ENCODE data around the gene SLBP.

The SLBP gene

GRCh38 chr4:1725521-1725920 is 13.4 kb upstream of the SLBP start:
- no peak for FAIRE-seq

GRCh38 chr4:1723131-1723801 is 11.1 kb upstream of the SLBP start:
- FAIRE-seq: no peak

GRCh38 chr4:1722551-1723118 is 10.5 kb upstream of the SLBP start:
- no peak for FAIRE-seq

- no peak for FAIRE-seq
Observed at GRCh38 chr4:1721666-1722550, 9.8 kb upstream of the SLBP start.

DNA sequence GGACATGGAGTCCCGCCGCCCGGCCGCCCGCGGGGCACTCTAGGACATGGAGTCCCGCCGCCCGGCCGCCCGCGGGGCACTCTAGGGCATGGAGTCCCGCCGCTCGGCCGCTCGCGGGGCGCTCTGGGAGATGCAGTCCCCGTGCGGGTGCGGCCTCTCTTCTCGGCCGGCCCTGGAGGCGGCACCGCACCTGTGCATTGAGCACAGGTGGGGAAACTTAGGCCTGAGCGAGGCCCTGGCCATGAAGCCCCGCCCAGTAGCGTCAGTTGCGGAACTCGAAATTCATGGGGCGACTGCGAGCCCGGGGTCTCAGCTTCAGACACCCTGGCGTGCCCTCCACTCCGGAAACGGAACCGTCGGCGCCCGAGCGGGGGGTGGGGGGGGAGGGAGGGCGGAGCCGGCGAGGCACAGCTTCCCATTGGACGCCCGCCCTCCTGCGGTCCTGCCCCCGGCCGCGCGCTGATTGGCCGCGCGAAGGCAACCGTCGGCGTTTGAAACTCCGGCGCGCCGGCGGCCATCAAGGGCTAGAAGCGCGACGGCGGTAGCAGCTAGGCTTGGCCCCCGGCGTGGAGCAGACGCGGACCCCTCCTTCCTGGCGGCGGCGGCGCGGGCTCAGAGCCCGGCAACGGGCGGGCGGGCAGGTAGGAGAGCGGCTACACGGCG is 9.0 kb upstream of the SLBP start, which contains the start of the genes TACC3 and TMEM129:
Gene TACC3, plus strand, starts transcription at position 519 of the 663 bp plus-strand sequence. CDS start 1,901 bp downstream, outside the sequence.
Gene TMEM129, minus strand, starts transcription at position 321 of the 663 bp plus-strand sequence. CDS start 486 bp downstream, outside the sequence.
- no peak for FAIRE-seq

DNA sequence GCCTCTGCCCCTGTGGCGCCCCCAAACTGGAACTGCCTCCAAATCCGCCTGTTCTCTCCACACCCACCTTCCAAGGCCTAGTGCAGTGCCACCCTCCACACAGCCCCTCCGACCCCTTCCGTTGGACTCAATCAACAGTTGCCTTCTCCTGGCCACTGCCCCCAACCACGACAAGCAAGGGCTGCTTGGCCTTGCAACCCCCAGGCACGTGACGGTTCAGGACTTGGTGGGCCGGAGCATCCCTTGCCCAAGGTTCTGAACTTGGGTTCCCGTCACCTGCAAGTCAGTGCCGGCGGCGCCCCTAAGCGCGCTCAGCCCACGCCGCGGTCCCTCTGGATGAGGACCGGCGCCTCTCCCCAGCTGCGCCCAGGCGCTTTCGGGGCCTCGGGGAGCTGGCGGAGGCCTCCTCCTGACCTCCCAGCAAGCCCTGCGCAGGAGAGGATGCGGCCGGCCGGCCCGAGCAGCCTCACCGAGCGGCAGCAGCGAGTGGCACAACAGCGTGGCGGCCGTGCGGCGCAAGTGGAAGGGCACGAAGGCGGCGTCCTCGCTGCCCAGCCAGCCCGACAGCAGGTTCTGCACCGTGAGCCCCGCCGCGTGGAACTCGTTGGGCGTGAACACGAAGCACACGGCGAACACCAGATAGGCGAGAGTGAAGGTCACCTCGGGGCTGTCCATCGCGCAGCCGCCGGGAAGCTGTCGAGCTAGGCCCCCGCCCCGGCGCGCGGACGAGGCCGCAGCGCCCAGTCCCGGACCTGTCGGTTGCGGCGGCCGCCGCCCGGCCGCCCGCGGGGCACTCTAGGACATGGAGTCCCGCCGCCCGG is 8.3 kb upstream of the SLBP start:
- FAIRE-seq: no peak

DNA sequence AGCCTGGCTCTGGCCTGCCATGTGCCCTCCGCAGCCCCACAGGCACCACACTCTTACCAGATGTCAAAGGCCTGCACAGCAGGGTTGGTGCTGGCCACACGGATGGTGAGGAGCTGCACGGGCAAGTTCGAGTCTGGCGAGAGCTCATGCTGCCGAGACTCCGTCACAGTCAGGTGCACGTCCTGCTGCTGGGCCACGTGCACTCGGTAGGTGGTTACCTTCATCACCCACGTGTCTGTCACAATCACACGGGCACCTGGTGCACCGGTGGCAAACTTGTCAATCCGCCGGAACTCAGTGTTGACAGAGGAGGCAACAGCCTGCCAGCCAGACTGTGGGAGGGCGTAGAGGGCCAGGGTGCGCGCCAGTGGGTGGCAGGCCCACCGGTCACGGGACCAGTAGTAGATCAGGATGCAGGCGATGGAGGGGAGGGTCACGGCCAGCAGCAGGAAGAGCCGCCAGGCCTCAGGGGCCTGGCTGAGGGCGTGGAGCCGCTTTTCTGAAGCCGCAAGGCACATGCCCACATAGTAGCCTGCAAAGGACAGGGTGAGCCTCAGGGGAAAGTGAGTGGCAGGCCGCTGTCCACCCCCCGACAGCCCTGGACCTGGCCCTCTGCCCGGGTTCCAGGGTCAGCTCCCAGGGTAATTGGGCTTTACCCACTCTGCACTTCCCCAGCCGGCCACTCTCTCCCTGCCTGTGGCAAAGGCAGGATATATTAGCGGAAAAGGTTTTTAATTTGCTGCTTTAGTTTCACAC is 6.2 kb upstream of the SLBP start:
- no peak for FAIRE-seq

DNA sequence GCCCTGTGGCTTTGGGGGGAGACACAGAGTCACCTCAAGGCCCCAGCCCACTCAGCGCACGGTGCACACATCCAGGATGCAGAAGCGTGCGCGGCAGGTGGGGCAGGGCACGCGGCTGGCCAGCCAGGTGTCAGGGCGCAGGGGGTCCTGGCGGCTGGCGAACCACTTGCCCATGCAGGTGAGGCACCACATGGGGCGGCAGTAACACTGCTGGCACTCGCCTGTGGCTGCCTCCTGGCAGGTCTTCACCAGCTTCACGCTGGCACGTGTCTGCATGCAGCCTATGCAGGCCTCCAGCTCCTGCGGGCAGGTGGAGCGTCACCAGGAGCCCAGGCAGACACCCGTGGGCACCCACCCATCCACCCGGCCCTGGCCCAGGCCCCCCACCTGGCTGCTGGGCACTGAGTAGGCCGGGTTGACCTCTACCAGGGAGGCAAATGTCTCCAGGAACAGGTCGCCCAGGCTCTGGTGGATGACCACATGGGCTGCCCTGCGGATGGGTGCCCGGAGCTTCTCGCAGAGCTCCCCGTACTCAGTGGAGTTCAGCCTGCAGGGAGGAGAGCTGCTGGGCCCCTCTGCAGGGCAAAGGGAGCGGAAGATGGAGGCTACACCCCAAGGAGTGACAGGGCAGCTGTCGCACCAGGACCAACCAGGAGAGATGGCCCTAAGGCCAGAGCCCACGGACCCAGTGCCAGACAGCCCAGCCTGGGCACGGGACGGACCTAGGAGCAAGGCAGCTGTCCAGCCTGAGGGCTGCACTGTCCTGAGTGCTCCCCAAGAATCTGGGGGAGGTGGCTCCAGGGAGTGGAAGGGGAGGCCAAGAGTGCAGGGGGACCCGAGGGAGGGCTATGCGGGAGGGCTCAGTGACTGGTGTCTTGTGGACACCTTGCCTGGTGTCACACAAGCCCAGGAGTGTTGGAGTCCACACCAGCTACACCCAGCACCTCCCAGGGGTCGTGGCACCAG is 5.3 kb upstream of the SLBP start:
- no peak for FAIRE-seq

- FAIRE-seq: no peak
Observed at GRCh38 chr4:1716065-1716945, 4.2 kb upstream of the SLBP start.

DNA sequence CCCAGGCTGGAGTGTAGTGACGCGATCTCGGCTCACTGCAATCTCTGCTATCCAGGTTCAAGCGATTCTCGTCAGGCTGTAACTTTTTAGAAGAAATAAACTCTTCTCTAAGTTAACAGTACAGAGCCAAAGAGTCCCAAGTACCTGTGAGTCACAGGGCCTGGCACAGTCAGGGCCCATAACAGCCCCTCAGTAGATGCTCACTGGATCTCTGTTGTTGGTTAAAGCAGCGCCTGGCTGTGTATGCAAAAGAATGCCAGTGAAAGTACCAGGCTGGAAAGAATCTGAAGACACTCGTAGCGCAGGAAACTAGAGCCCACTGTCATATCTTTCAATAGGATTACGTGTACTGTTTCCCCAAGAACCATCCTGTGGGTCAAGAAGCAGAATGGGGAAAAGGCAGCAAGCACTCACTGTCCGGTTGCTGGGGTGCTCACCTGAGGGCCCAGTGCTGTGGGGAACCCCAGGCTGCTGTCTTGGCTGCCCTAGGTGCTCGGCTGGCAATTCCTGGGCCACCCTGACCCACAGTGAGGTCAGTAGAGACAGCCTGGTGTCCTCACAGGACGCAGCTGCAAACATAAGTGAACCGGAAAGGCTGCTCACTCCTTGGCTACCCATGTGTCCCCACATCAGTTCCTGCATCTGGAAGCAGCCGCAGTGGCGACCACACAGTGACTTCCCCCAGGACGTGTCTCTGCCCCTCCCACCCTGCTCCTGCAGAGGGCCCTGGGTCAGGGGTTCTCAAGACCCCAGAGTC is 3.1 kb upstream of the SLBP start:
- FAIRE-seq: no peak

DNA sequence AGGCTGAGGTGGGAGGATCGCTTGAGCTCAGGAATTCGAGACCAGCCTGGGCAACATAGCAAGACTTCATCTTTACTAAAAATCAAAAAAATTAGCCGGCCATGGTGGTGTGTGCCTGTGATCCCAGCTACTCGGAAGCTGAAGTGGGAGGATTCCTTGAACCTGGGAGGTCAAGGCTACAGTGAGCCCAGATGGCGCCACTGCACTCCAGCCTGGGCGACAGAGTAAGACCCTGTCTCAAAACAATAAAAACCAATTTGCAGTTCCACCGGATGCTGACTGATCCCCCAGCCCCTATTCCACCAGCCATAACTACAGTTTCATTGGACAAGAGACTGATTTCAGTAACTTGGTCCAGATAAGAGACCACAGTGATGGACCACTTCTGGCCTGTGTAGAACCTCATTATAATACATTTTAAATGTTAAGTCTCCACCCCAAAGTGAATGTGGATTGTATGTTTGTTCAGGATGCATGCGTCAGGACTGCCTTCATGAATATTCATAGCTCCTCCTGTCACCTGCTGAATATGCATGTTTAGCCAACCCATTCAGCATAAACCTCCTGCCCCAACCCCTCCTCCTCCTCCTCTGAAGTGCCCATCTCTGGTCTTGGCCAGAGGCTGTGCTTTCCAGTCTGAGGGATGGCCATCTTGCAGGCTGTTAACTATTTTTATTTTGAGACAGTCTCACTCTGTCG is 2.3 kb upstream of the SLBP start:
- no peak for FAIRE-seq

- no peak for FAIRE-seq
Observed at GRCh38 chr4:1713003-1713851, 1.1 kb upstream of the SLBP start.

DNA sequence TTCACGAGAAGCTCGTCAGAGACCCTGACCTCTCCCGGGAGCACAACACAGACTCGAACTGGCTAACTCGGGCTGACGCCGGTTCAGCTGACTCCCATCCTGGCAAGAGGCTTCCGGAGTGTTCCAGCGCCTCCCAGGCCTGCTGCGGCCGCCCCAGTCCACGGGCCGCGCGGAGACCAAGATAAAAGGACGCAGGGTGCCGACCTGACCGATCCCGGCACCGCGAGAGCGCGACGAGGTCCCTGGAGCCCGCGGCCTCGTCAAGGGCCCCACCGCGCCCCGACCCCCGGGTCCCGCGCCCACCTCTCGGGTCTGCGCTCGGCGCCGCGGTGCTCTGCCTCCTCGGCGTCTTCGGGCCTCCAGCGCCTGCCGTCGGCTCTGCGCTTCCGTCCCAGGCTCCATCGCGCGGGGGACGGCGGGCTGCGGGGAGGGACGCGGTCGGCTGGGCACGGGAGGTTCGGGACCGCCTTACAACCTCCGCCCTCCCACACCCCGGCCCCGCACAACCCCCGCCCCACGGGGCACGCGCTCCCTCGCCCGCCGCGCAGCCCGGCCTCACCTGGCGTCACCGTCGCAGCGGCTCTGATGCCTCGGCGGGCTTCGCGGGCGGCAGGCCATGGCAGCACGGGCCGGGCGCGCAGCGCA is 426 bp downstream of the SLBP start:
- no peak for FAIRE-seq

DNA sequence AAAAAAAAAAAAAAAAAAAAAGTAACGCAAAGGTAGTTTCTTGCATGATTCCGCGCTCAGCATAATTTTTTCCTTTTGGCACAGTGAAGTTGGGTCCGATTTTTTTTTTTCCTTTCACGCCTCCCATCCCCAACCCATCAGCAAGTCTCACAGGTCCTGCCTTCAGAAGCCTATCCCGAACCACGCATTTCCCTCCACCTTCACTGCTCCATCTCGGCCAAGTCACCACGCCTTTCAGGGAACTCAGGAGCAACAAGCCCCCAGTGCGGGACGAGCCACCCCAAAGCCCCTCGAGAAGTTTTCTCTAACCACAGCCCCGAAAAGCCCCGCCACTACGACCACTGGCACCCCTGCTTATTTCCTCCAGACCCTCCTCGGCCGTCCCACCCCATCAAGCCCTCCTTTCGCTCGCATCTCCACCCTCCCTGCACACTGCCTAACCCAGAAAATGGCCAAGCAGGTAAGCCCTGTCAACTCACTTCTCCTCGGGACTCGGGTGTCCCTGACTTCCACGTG is 1.0 kb downstream of the SLBP start:
- FAIRE-seq: no peak

DNA sequence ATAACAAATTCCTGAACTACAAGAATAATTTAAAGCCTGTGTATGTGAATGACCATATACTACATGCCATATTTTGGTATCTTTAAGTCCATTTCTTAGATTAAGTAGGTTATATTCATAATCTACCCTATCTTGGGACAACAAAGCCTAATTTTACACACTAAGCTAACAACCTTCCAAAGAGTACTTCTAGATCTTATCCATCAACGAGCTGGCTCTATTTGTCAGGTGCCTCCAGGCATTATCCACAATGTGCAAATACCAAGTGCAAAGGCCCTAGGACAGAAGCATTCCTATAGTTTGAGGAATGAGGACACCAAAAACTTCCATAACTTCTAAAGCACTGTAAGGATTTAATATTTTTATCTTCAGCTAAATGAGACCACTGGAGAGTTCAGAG is 3.5 kb downstream of the SLBP start:
- no peak for FAIRE-seq

DNA sequence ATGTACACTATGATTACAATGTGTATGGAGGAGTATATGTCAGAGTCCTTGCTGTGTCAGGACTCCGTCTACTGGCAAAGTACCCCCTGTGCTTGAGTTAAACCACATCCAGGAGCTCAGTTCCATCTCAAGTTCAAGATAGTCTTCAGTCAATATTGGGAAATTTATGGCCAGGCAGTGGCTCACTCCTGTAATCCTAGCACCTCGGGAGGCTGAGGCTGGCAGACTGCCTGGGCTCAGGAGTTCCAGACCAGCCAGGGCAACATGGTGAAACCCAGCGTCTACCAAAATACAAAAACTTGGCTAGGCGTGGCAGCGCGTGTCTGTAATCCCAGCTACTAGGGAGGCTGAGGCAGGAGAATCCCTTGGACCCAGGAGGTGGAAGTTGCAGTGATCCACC is 5.8 kb downstream of the SLBP start:
- no peak for FAIRE-seq
